PC-9 (cell line): ENCODE data around the gene ARID3A.

Source experiments
- EZH2 ChIP-seq: fragments of 200-600 bp; sonication (generic); IDR thresholded peaks from 2 replicates; pipeline ENCODE4 v1.8.0; 2017; ENCODE audit warnings: antibody characterized with exemption, low read depth
- TF ChIP-seq, protein P1 (sequence below): fragments of 200-600 bp; sonication (generic); conservative IDR thresholded peaks from 2 replicates; pipeline ENCODE4 v1.6.1; 2017; ENCODE audit warnings: mixed run types, antibody characterized with exemption, mild to moderate bottlenecking, moderate library complexity

- TF ChIP-seq, protein P1, sequence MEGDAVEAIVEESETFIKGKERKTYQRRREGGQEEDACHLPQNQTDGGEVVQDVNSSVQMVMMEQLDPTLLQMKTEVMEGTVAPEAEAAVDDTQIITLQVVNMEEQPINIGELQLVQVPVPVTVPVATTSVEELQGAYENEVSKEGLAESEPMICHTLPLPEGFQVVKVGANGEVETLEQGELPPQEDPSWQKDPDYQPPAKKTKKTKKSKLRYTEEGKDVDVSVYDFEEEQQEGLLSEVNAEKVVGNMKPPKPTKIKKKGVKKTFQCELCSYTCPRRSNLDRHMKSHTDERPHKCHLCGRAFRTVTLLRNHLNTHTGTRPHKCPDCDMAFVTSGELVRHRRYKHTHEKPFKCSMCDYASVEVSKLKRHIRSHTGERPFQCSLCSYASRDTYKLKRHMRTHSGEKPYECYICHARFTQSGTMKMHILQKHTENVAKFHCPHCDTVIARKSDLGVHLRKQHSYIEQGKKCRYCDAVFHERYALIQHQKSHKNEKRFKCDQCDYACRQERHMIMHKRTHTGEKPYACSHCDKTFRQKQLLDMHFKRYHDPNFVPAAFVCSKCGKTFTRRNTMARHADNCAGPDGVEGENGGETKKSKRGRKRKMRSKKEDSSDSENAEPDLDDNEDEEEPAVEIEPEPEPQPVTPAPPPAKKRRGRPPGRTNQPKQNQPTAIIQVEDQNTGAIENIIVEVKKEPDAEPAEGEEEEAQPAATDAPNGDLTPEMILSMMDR = no peak
- TF ChIP-seq EZH2 = no peak
These were observed 60.2 kb downstream of the ARID3A start for GRCh38 chr19:986083-986482.
